DLD1 (cell line): ENCODE results near the gene LHFPL2.
"Not testable (repeated sequence)": the region's sequence is repeated elsewhere in the genome, so short reads cannot be mapped to it uniquely, and the experiment has no call there.

Experiments
- in situ Hi-C: cut with HindIII; loops from 2 replicates; pipeline ENCODE4 v1.10.0; 2017; ENCODE audit warnings: low sequenced_read_pairs

The LHFPL2 gene

GRCh38 chr5:78624011-78624541, 24.5 kb downstream of the LHFPL2 start:
- in situ Hi-C loops = no loop called here

- in situ Hi-C loops = no loop called here
These were observed 26.1 kb downstream of the LHFPL2 start for GRCh38 chr5:78622302-78622971.

- in situ Hi-C loops = no loop called here
These were observed 27.3 kb downstream of the LHFPL2 start for GRCh38 chr5:78621291-78621738.

- in situ Hi-C loops = not testable (repeated sequence)
These were observed 28.5 kb downstream of the LHFPL2 start for GRCh38 chr5:78620119-78620518.

GRCh38 chr5:78618303-78618702, 30.3 kb downstream of the LHFPL2 start:
- in situ Hi-C loops = no loop called here

- in situ Hi-C loops = no loop called here
These were observed 32.9 kb downstream of the LHFPL2 start for GRCh38 chr5:78615697-78616096.

- in situ Hi-C loops = no loop called here
These were observed 33.8 kb downstream of the LHFPL2 start for GRCh38 chr5:78614816-78615215.

GRCh38 chr5:78613756-78614155, 34.8 kb downstream of the LHFPL2 start:
- in situ Hi-C loops = no loop called here

- in situ Hi-C loops = no loop called here
These were observed 35.4 kb downstream of the LHFPL2 start for GRCh38 chr5:78613151-78613533.

GRCh38 chr5:78612227-78613150, 36.1 kb downstream of the LHFPL2 start:
- in situ Hi-C loops = no loop called here

GRCh38 chr5:78611126-78611605, 37.4 kb downstream of the LHFPL2 start:
- in situ Hi-C loops = no loop called here

GRCh38 chr5:78610636-78611035, 37.9 kb downstream of the LHFPL2 start:
- in situ Hi-C loops = no loop called here

- in situ Hi-C loops = no loop called here
These were observed 38.4 kb downstream of the LHFPL2 start for GRCh38 chr5:78610163-78610583.

- in situ Hi-C loops = no loop called here
These were observed 40.7 kb downstream of the LHFPL2 start for GRCh38 chr5:78607864-78608263.

GRCh38 chr5:78606241-78606640, 42.3 kb downstream of the LHFPL2 start:
- in situ Hi-C loops = no loop called here

- in situ Hi-C loops = no loop called here
These were observed 43.0 kb downstream of the LHFPL2 start for GRCh38 chr5:78605611-78606010.

- in situ Hi-C loops = no loop called here
These were observed 43.8 kb downstream of the LHFPL2 start for GRCh38 chr5:78604689-78605285.

GRCh38 chr5:78603636-78604175, 44.9 kb downstream of the LHFPL2 start:
- in situ Hi-C loops = no loop called here

- in situ Hi-C loops = no loop called here
These were observed 46.2 kb downstream of the LHFPL2 start for GRCh38 chr5:78602400-78602799.

- in situ Hi-C loops = no loop called here
These were observed 46.8 kb downstream of the LHFPL2 start for GRCh38 chr5:78601559-78602314.
